Natural killer cell (primary cell): ENCODE measurements around the gene EXOC1. TPM values are rescaled to one million over a fixed set of nuclear protein-coding genes. Genes with fewer than 3 reads are reported as not detected.

Source experiments
- ATAC-seq, 3 donors: fragments of 150-1000 bp in 2 of 3; fragments of 200-7000 bp in 1 of 3; cut with Tn5 transposase; 1 replicate in 1 of 3; 2 replicates in 2 of 3; pipeline ENCODE4 v1.10.0; 2021; ENCODE audit warnings: mild to moderate bottlenecking in 2 of 3, moderate library complexity in 2 of 3
- DNase-seq, 2 donors: peaks; one replicate each; pipeline versions ENCODE4 v3.0.0 to v3.0.0-alpha.2; 2013 to 2021; ENCODE audit warnings: mixed read lengths in 1 of 2
- H3K27ac ChIP-seq: one replicate; pipeline ENCODE4 v1.5.1; 2013; ENCODE audit warnings: mild to moderate bottlenecking, low read length
- H3K27me3 ChIP-seq: one replicate; pipeline ENCODE4 v1.6.1; 2013; ENCODE audit warnings: low read length; ENCODE audit not compliant: control insufficient read depth, insufficient read depth
- H3K36me3 ChIP-seq: one replicate; pipeline ENCODE4 v1.6.1; 2013; ENCODE audit warnings: low read length; ENCODE audit not compliant: control insufficient read depth, insufficient read depth
- H3K4me1 ChIP-seq: one replicate; pipeline ENCODE4 v1.6.1; 2013; ENCODE audit warnings: low read length; ENCODE audit not compliant: control insufficient read depth, insufficient read depth
- H3K4me3 ChIP-seq: one replicate; pipeline ENCODE4 v1.5.1; 2013; ENCODE audit warnings: low read length
- H3K9me3 ChIP-seq: one replicate; pipeline ENCODE4 v1.6.1; 2013; ENCODE audit warnings: low read length; ENCODE audit not compliant: control insufficient read depth, insufficient read depth
- H3K27ac Mint-ChIP-seq, 2 donors: one replicate each; pipeline ENCODE4 v1.8.0; 2022; ENCODE audit warnings: mild to moderate bottlenecking in 2 of 2, mixed read lengths in 2 of 2, moderate library complexity in 1 of 2
- H3K27me3 Mint-ChIP-seq, 2 donors: one replicate each; pipeline ENCODE4 v1.8.0; 2022; ENCODE audit warnings: low read depth in 2 of 2, mixed read lengths in 2 of 2
- H3K36me3 Mint-ChIP-seq: one replicate; pipeline ENCODE4 v1.8.0; 2022; ENCODE audit warnings: mixed read lengths
- H3K4me1 Mint-ChIP-seq, 2 donors: one replicate each; pipeline ENCODE4 v1.8.0; 2022; ENCODE audit warnings: mixed read lengths in 2 of 2
- H3K4me3 Mint-ChIP-seq: one replicate; pipeline ENCODE4 v1.8.0; 2022; ENCODE audit warnings: mild to moderate bottlenecking, moderate library complexity, mixed read lengths
- H3K9me3 Mint-ChIP-seq, 2 donors: one replicate each; pipeline ENCODE4 v1.8.0; 2022; ENCODE audit warnings: mixed read lengths in 2 of 2
- CTCF ChIP-seq: fragments of 200-600 bp; IDR thresholded peaks from one replicate; pipeline ENCODE4 v1.8.0; 2022; ENCODE audit warnings: antibody characterized with exemption
- WGBS: methylation state at CpG from one replicate; pipeline ENCODE4 v1.1.7; 2013; ENCODE audit warnings: missing lambda C conversion rate; ENCODE audit not compliant: insufficient coverage; 5-methylcytosine and 5-hydroxymethylcytosine counted together
- intact Hi-C: fragments of 100-400 bp; cut with micrococcal nuclease; formaldehyde crosslinking; loops from one replicate; pipeline ENCODE4 v1.14.2; 2022
- total RNA-seq, 4 donors: library from RNA; stranded (reverse); fragments of 120-200 nt in 1 of 4; gene quantifications; one replicate each; pipeline versions ENCODE4 v1.2.3 to v1.2.4, GENCODE V29; 2013 to 2022

EXOC1 gene
- total RNA-seq, 3 donors from 2014 or later (not counting 1 experiment from before 2014, with no cell fraction given), result 16.3 to 25.8 (median 20.9) TPM

GRCh38 chr4:55808632-55809031 lies 44.8 kb upstream of the EXOC1 start:
- no peaks in the 10 kb centered on the region for H3K4me1 ChIP-seq
- no peaks in the 10 kb centered on the region for H3K4me1 Mint-ChIP-seq
- H3K9me3 ChIP-seq, result no peaks in the 10 kb centered on the region
- H3K27ac ChIP-seq, result no peak overlapping the region
- no peak overlapping the region for H3K4me3 ChIP-seq
- DNase-seq (no peak), ATAC-seq (no peak)
- H3K36me3 Mint-ChIP-seq, result no peaks in the 10 kb centered on the region
- no peaks in the 10 kb centered on the region for H3K9me3 Mint-ChIP-seq
- H3K27me3 Mint-ChIP-seq, result peaks cover 6 to 7% of the 10 kb centered on the region in 2 donors
- no peak overlapping the region for H3K4me3 Mint-ChIP-seq
- no peak overlapping the region for H3K27ac Mint-ChIP-seq
- H3K27me3 ChIP-seq, result no peaks in the 10 kb centered on the region
- intact Hi-C loops, result no loop called here
- no peaks in the 10 kb centered on the region for H3K36me3 ChIP-seq
- no peak for TF ChIP-seq CTCF
- WGBS, result 96% methylated on average over 4 of the region's 5 CpGs

- Histone ChIP-seq H3K4me3 (no peak overlapping the region), H3K36me3 (no peaks in the 10 kb centered on the region), H3K4me1 (peaks cover 5% of the 10 kb centered on the region), H3K27ac (no peak overlapping the region), H3K9me3 (no peaks in the 10 kb centered on the region), H3K27me3 (peaks cover 3% of the 10 kb centered on the region)
- Mint-ChIP-seq H3K4me3 (no peak overlapping the region), H3K9me3 (no peaks in the 10 kb centered on the region), H3K4me1 (peaks cover 5% of the 10 kb centered on the region in 2 donors), H3K27ac (no peak overlapping the region), H3K27me3 (peaks cover 22 to 28% of the 10 kb centered on the region in 2 donors), H3K36me3 (no peaks in the 10 kb centered on the region)
- intact Hi-C loops, result no loop called here
- ATAC-seq, result no peak
- WGBS, result 100% methylated on average over 3 of the region's 3 CpGs
- no peak for TF ChIP-seq CTCF
- no peak for DNase-seq
Observed at GRCh38 chr4:55817691-55818090, 35.8 kb upstream of the EXOC1 start.

- Mint-ChIP-seq H3K4me3 (no peak within 1 kb of the TSS), H3K36me3 (no peaks in the 10 kb centered on the region)
- intact Hi-C loops, result no loop called here
Observed at GRCh38 chr4:55819634-55820033, 33.8 kb upstream of the EXOC1 start, which contains the start of gene EXOC1L. EXOC1L (plus strand) TSS chr4:55819790; CDS start chr4:55820027, 237 bp downstream.

More at GRCh38 chr4:55819634-55820033, 33.8 kb upstream of the EXOC1 start, which contains the start of gene EXOC1L:
- Histone ChIP-seq H3K9me3 (no peaks in the 10 kb centered on the region), H3K4me3 (no peak within 1 kb of the TSS), H3K27me3 (peaks cover 4% of the 10 kb centered on the region), H3K36me3 (no peaks in the 10 kb centered on the region), H3K27ac (no peak within 1 kb of the TSS), H3K4me1 (peaks cover 5% of the 10 kb centered on the region)
- no peak for TF ChIP-seq CTCF
- DNase-seq (peak in 1 of 2 donors; percentile 7), ATAC-seq (no peak)
- 28% methylated on average over 13 of the region's 13 CpGs for WGBS
- Mint-ChIP-seq H3K27ac (no peak within 1 kb of the TSS), H3K27me3 (peaks cover 20 to 28% of the 10 kb centered on the region in 2 donors), H3K4me1 (peaks cover 5% of the 10 kb centered on the region in 2 donors), H3K9me3 (no peaks in the 10 kb centered on the region)
